ENCODE measurements around the gene GLIPR1L1.

The GLIPR1L1 gene

DNA sequence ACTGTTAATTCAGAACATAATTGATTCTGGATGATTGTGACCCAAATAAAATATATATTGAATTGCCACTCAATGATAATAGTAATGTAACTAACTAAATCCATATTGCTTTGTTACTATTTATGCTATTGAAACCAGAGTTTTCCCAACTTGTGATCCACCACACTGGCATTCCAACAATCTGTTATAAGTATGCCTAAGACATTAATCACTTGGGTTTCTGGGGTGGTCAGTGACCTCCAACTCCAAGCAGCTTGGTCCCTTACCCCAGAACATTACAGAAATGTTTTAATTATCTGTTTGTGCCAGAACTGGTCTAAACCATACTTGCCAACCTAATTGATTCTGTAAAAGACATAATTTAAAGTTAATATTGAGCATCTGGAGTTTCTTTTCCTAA is 19.0 kb upstream of the GLIPR1L1 start (continued):
- no peak for TF ChIP-seq TRIM28 (IDR thresholded peaks at IDR 0.05; ENCODE audit: borderline replicate concordance, low read length)
- no peak for TF ChIP-seq ZNF830 (tag by site-specific recombination; IDR thresholded peaks at IDR 0.05; ENCODE audit: low read depth)

DNA sequence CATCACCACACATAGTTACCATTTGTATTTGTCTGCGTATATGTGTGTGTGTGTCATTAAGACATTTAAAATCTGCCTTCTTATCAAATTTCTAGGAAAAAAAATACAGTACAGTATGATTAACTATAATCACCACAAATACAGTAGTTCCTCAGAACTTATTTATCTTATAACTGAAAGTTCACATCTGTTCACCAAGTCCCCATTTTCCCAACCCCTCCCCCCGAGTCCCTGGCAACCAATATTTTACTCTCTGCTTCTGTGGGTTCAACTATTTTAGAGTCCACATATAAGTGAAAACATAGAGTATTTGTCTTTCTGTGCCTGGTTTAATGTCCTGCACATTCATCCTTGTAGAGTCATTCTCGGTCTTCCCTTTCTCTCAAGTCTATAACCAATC is 16.7 kb upstream of the GLIPR1L1 start:
- POLR2A ChIA-PET: no interaction called here
- H3K27ac ChIP-seq (ENCODE audit: extremely low read depth, low read depth, low read length): no peak overlapping the region
- H3K4me1 ChIP-seq (ENCODE audit: control insufficient read depth, insufficient read depth, low read length): no peaks in the 10 kb centered on the region
- CTCF ChIA-PET: interaction anchor here (1.5 kb wide), 1 partner anchor 17 kb away, joined by 8 read pairs; the partner anchor contains the start of gene GLIPR1L1
- no peaks in the 10 kb centered on the region for H3K9me3 ChIP-seq (ENCODE audit: control insufficient read depth, insufficient read depth, low read depth, low read length)
- no peak overlapping the region for H3K4me3 ChIP-seq (ENCODE audit: low read depth, low read length)
- TF ChIP-seq, protein P1, sequence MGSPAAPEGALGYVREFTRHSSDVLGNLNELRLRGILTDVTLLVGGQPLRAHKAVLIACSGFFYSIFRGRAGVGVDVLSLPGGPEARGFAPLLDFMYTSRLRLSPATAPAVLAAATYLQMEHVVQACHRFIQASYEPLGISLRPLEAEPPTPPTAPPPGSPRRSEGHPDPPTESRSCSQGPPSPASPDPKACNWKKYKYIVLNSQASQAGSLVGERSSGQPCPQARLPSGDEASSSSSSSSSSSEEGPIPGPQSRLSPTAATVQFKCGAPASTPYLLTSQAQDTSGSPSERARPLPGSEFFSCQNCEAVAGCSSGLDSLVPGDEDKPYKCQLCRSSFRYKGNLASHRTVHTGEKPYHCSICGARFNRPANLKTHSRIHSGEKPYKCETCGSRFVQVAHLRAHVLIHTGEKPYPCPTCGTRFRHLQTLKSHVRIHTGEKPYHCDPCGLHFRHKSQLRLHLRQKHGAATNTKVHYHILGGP (tag by site-specific recombination; IDR thresholded peaks at IDR 0.05): no peak
- TF ChIP-seq ZNF140 (tag by site-specific recombination; IDR thresholded peaks at IDR 0.05) (no peak), ZNF514 (tag by site-specific recombination; IDR thresholded peaks at IDR 0.05) (no peak)
- H3K36me3 ChIP-seq (ENCODE audit: control insufficient read depth in 2 of 2, insufficient read depth in 1 of 2, low read length in 2 of 2): no peaks in the 10 kb centered on the region

GRCh38 chr12:75322464-75322863 is 12.0 kb upstream of the GLIPR1L1 start:
- TF ChIP-seq ZNF169 (tag by site-specific recombination; IDR thresholded peaks at IDR 0.05) (no peak), ZNF544 (tag by site-specific recombination; IDR thresholded peaks at IDR 0.05) (no peak), EGR2 (tag by site-specific recombination; IDR thresholded peaks at IDR 0.05; ENCODE audit: low read depth) (no peak), REPIN1 (tag by site-specific recombination; IDR thresholded peaks at IDR 0.05; ENCODE audit: low read depth) (no peak), ZNF76 (tag by site-specific recombination; IDR thresholded peaks at IDR 0.05; ENCODE audit: borderline replicate concordance, low read depth) (no peak), ZNF677 (tag by site-specific recombination; IDR thresholded peaks at IDR 0.05) (no peak), ZBTB1 (tag by site-specific recombination; IDR thresholded peaks at IDR 0.05) (no peak), ZFHX2 (tag by site-specific recombination; conservative IDR thresholded peaks at IDR 0.05) (no peak), ZNF514 (tag by site-specific recombination; IDR thresholded peaks at IDR 0.05) (no peak), HOXC10 (CRISPR knock-in tag; IDR thresholded peaks at IDR 0.05) (no peak), ZBTB49 (tag by site-specific recombination; IDR thresholded peaks at IDR 0.05; ENCODE audit: low read depth) (no peak), ZFP41 (tag by site-specific recombination; IDR thresholded peaks at IDR 0.05; ENCODE audit: borderline replicate concordance) (no peak)
- TF ChIP-seq, protein P2, sequence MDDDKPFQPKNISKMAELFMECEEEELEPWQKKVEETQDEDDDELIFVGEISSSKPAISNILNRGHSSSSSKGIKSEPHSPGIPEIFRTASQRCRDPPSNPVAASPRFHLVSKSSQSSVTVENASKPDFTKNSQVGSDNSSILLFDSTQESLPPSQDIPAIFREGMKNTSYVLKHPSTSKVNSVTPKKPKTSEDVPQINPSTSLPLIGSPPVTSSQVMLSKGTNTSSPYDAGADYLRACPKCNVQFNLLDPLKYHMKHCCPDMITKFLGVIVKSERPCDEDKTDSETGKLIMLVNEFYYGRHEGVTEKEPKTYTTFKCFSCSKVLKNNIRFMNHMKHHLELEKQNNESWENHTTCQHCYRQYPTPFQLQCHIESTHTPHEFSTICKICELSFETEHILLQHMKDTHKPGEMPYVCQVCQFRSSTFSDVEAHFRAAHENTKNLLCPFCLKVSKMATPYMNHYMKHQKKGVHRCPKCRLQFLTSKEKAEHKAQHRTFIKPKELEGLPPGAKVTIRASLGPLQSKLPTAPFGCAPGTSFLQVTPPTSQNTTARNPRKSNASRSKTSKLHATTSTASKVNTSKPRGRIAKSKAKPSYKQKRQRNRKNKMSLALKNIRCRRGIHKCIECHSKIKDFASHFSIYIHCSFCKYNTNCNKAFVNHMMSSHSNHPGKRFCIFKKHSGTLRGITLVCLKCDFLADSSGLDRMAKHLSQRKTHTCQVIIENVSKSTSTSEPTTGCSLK (tag by site-specific recombination; IDR thresholded peaks at IDR 0.05): no peak
- TF ChIP-seq, protein P3, sequence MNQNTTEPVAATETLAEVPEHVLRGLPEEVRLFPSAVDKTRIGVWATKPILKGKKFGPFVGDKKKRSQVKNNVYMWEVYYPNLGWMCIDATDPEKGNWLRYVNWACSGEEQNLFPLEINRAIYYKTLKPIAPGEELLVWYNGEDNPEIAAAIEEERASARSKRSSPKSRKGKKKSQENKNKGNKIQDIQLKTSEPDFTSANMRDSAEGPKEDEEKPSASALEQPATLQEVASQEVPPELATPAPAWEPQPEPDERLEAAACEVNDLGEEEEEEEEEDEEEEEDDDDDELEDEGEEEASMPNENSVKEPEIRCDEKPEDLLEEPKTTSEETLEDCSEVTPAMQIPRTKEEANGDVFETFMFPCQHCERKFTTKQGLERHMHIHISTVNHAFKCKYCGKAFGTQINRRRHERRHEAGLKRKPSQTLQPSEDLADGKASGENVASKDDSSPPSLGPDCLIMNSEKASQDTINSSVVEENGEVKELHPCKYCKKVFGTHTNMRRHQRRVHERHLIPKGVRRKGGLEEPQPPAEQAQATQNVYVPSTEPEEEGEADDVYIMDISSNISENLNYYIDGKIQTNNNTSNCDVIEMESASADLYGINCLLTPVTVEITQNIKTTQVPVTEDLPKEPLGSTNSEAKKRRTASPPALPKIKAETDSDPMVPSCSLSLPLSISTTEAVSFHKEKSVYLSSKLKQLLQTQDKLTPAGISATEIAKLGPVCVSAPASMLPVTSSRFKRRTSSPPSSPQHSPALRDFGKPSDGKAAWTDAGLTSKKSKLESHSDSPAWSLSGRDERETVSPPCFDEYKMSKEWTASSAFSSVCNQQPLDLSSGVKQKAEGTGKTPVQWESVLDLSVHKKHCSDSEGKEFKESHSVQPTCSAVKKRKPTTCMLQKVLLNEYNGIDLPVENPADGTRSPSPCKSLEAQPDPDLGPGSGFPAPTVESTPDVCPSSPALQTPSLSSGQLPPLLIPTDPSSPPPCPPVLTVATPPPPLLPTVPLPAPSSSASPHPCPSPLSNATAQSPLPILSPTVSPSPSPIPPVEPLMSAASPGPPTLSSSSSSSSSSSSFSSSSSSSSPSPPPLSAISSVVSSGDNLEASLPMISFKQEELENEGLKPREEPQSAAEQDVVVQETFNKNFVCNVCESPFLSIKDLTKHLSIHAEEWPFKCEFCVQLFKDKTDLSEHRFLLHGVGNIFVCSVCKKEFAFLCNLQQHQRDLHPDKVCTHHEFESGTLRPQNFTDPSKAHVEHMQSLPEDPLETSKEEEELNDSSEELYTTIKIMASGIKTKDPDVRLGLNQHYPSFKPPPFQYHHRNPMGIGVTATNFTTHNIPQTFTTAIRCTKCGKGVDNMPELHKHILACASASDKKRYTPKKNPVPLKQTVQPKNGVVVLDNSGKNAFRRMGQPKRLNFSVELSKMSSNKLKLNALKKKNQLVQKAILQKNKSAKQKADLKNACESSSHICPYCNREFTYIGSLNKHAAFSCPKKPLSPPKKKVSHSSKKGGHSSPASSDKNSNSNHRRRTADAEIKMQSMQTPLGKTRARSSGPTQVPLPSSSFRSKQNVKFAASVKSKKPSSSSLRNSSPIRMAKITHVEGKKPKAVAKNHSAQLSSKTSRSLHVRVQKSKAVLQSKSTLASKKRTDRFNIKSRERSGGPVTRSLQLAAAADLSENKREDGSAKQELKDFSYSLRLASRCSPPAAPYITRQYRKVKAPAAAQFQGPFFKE (tag by site-specific recombination; IDR thresholded peaks at IDR 0.05; ENCODE audit: borderline replicate concordance): no peak
- Histone ChIP-seq H3K4me1 (ENCODE audit: control insufficient read depth, insufficient read depth, low read length) (no peaks in the 10 kb centered on the region), H3K27ac (ENCODE audit: extremely low read depth, low read depth, low read length) (no peak overlapping the region), H3K4me3 (ENCODE audit: low read depth, low read length) (no peak overlapping the region), H3K36me3 (ENCODE audit: control insufficient read depth in 2 of 2, insufficient read depth in 1 of 2, low read length in 2 of 2) (no peaks in the 10 kb centered on the region), H3K9me3 (ENCODE audit: control insufficient read depth, insufficient read depth, low read depth, low read length) (no peaks in the 10 kb centered on the region)
- POLR2A ChIA-PET: no interaction called here
- CTCF ChIA-PET: interaction anchor here (0.7 to 1.9 kb wide), 2 partner anchors 8 to 770 kb away, joined by 4 to 6 read pairs; partner anchors contain the start of gene CAPS2
